ENCODE measurements around the gene PRSS57. TPM values are rescaled to one million over a fixed set of nuclear protein-coding genes. Genes with fewer than 3 reads are reported as not detected.

Gene PRSS57
- total and polyA plus RNA-seq, 2 of the 13 experiments (the other 11 are each of a cell fraction or from before 2014, with no cell fraction given): 0.12 TPM; not detected in 1

GRCh38 chr19:662962-663681, 32.1 kb downstream of the PRSS57 start, which contains the start of gene RNF126 (continued):
- no peak for TF ChIP-seq PREB (CRISPR knock-in tag; IDR thresholded peaks at IDR 0.05)
- no peak for TF ChIP-seq NR3C1 (CRISPR knock-in tag; IDR thresholded peaks at IDR 0.05)
- peak; percentile 71 for TF ChIP-seq POLR2G (IDR thresholded peaks at IDR 0.05; ENCODE audit: low read depth, low read length)
- TF ChIP-seq SIX1 (CRISPR knock-in tag; IDR thresholded peaks at IDR 0.05; ENCODE audit: borderline replicate concordance): no peak
- no peak for TF ChIP-seq CEBPB (IDR thresholded peaks at IDR 0.05; ENCODE audit: borderline replicate concordance, low read depth, low read length)
- 0 out of 2 replicates have a peak, but pooled peaks have one; percentile 10 for TF ChIP-seq ZSCAN20 (CRISPR knock-in tag; IDR thresholded peaks at IDR 0.05; ENCODE audit: borderline replicate concordance)
- TF ChIP-seq ZNF589 (CRISPR knock-in tag; conservative IDR thresholded peaks at IDR 0.05): no peak
- TF ChIP-seq ZNF512 (CRISPR knock-in tag; IDR thresholded peaks at IDR 0.05): no peak
- TF ChIP-seq ZNF564 (CRISPR knock-in tag; IDR thresholded peaks at IDR 0.05): 0 out of 2 replicates have a peak, but pooled peaks have one; percentile 10
- peak; percentile 47; the same call in 1 of the 2 replicates for TF ChIP-seq PATZ1 (CRISPR knock-in tag; IDR thresholded peaks at IDR 0.05)
- TF ChIP-seq ZNF740 (CRISPR knock-in tag; IDR thresholded peaks at IDR 0.05): no peak
- no peak for TF ChIP-seq ZNF768 (CRISPR knock-in tag; IDR thresholded peaks at IDR 0.05)
- TF ChIP-seq ZNF281 (CRISPR knock-in tag; IDR thresholded peaks at IDR 0.05; ENCODE audit: borderline replicate concordance): no peak
- 0 out of 2 replicates have a peak, but pooled peaks have one; percentile 31 for TF ChIP-seq SAFB2 (CRISPR knock-in tag; IDR thresholded peaks at IDR 0.05; ENCODE audit: borderline replicate concordance, low read depth)
- no peak for TF ChIP-seq NR2F2 (IDR thresholded peaks at IDR 0.05; ENCODE audit: borderline replicate concordance, low read depth)
- TF ChIP-seq LCORL (IDR thresholded peaks at IDR 0.05): no peak
- TF ChIP-seq LCORL (CRISPR knock-in tag; IDR thresholded peaks at IDR 0.05): no peak
- no peak for TF ChIP-seq RBAK (CRISPR knock-in tag; IDR thresholded peaks at IDR 0.05)
- TF ChIP-seq MAFK (conservative IDR thresholded peaks at IDR 0.05 in 1 of 2, IDR thresholded peaks at IDR 0.05 in 1 of 2; ENCODE audit: low read length in 2 of 2): no peak
- peak; percentile 80 for TF ChIP-seq KLF12 (CRISPR knock-in tag; IDR thresholded peaks at IDR 0.05; ENCODE audit: borderline replicate concordance)
- no peak for TF ChIP-seq ZFAT (CRISPR knock-in tag; conservative IDR thresholded peaks at IDR 0.05)
- peak; percentile 77; the same call in 1 of the 2 replicates for TF ChIP-seq ZFP37 (CRISPR knock-in tag; IDR thresholded peaks at IDR 0.05; ENCODE audit: borderline replicate concordance)
- TF ChIP-seq MIER2 (CRISPR knock-in tag; IDR thresholded peaks at IDR 0.05): no peak

Data from HepG2 (cell line).